ENCODE data around the gene SULT2A1. TPM values are rescaled to one million over a fixed set of nuclear protein-coding genes. Genes with fewer than 3 reads are reported as not detected.

The SULT2A1 gene
- total RNA-seq, 2 donors from 2014 or later = not detected

Other genes starting within 250 kb of the SULT2A1 start
- 10 to 100 TPM; 44.9 to 70.3 TPM for gene EHD2, start 172.9 kb downstream of the SULT2A1 start, total RNA-seq
- 100 to 1,000 TPM; 143 to 243 TPM for gene NOP53, start 140.8 kb downstream of the SULT2A1 start, total RNA-seq
- gene SELENOW, start 107.6 kb downstream of the SULT2A1 start, total RNA-seq = 1,000 to 10,000 TPM; 1,458 to 1,507 TPM
- not detected for gene TPRX1, start 81.8 kb downstream of the SULT2A1 start, total RNA-seq
- gene CRX, start 64.4 kb downstream of the SULT2A1 start, total RNA-seq = not detected
- gene TPRX2, start 27.1 kb downstream of the SULT2A1 start, total RNA-seq = not detected
- not detected for gene BSPH1, start 105.9 kb upstream of the SULT2A1 start, total RNA-seq
- gene ELSPBP1, start 108.3 kb upstream of the SULT2A1 start, total RNA-seq = not detected
- gene CABP5, start 157.8 kb upstream of the SULT2A1 start, total RNA-seq = not detected
- gene PLA2G4C, start 224.5 kb upstream of the SULT2A1 start, total RNA-seq = 10 to 100 TPM; 23.2 to 40.0 TPM